Spleen (tissue), 7 donors: ENCODE data around the gene HMCN2.

ENCODE experiments used
- CTCF ChIP-seq, 11 experiments: fragments of 200-600 bp in 7 of 11; fragments of 450-650 bp in 4 of 11; sonication (generic) in 4 of 11; IDR thresholded peaks in 8 of 11; conservative IDR thresholded peaks in 3 of 11; 1 replicate in 7 of 11; 2 replicates in 4 of 11; pipeline versions ENCODE4 v1.4.0 to v1.8.0; 2016 to 2021; ENCODE audit warnings: antibody characterized with exemption in 11 of 11, inconsistent platforms in 4 of 11, mild to moderate bottlenecking in 1 of 11
- POLR2A ChIP-seq, 3 donors: fragments of 450-650 bp; IDR thresholded peaks; one replicate each; pipeline ENCODE4 v1.5.1; 2017; ENCODE audit warnings: antibody characterized with exemption in 3 of 3, mild to moderate bottlenecking in 1 of 3
- POLR2AphosphoS5 ChIP-seq, 3 donors: sonication (generic); formaldehyde crosslinking; IDR thresholded peaks; one replicate each; pipeline ENCODE4 v1.5.1; 2017; ENCODE audit warnings: antibody characterized with exemption in 3 of 3
- donor health status: DM: no; HTN: no; CAD: no; lungs with moderate emphysema.
- donor health status: DM: no; HTN: no; CAD: no.
- donor health status: DM: no; HTN: no; CAD: no.

DNA sequence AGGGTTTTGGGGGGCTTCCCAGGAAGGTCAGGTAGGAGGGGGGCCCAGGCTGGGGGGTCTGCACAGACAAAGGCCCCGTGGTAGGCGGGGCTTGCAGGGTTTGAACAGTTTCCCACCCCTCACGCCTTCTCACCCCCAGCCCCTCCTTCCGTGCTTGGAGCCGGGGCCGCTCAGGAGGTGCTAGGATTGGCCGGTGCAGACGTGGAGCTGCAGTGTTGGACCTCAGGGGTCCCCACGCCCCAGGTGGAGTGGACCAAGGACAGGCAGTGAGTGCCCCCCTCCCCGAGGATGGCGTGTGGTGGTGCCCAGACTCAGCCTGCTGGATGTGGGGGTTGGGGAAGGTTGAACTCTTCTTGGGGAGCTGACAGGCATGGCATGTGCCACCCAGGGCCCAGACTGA lies 83.8 kb downstream of the HMCN2 start:
- TF ChIP-seq CTCF (IDR thresholded peaks at IDR 0.05 in 8 of 11, conservative IDR thresholded peaks at IDR 0.05 in 3 of 11) = no peak
- no peak for TF ChIP-seq POLR2A (IDR thresholded peaks at IDR 0.05)
- no peak for TF ChIP-seq POLR2AphosphoS5 (IDR thresholded peaks at IDR 0.05)
